HepG2 (cell line): ENCODE data around the gene GSTT2B. TPM values are rescaled to one million over a fixed set of nuclear protein-coding genes. Genes with fewer than 3 reads are reported as not detected.

ENCODE experiments used
- BCL3 ChIP-seq: sonication (generic); formaldehyde crosslinking; IDR thresholded peaks from 2 replicates; pipeline ENCODE4 v1.5.1; 2020; ENCODE audit warnings: mild to moderate bottlenecking, missing genetic modification reagents, moderate library complexity
- FOXA1 ChIP-seq, 2 experiments: fragments of 450-650 bp in 1 of 2; sonication (generic) in 1 of 2; formaldehyde crosslinking in 1 of 2; IDR thresholded peaks; 2 replicates each; pipeline versions ENCODE4 v1.4.0 to v1.6.1; 2016 to 2020; ENCODE audit warnings: missing genetic modification reagents in 1 of 2
- GLI4 ChIP-seq: sonication (generic); formaldehyde crosslinking; IDR thresholded peaks from 2 replicates; pipeline ENCODE4 v1.5.1; 2020; ENCODE audit warnings: missing genetic modification reagents, mild to moderate bottlenecking, moderate library complexity, borderline replicate concordance
- HNRNPL ChIP-seq: fragments of 200-400 bp; formaldehyde crosslinking; IDR thresholded peaks from 2 replicates; pipeline ENCODE4 v1.6.1; 2017; ENCODE audit warnings: mild to moderate bottlenecking, low read depth, low read length
- JUND ChIP-seq: sonication (generic); formaldehyde crosslinking; IDR thresholded peaks from 2 replicates; pipeline ENCODE4 v1.8.0; 2022; ENCODE audit warnings: mild to moderate bottlenecking, missing genetic modification reagents
- KLF16 ChIP-seq, 2 experiments: sonication (generic) in 1 of 2; formaldehyde crosslinking in 1 of 2; IDR thresholded peaks; 2 replicates each; pipeline versions ENCODE4 v1.6.1 to v1.8.0; 2016 to 2023; ENCODE audit warnings: missing genetic modification reagents in 2 of 2, missing compliant biosample characterization in 1 of 2
- MEF2D ChIP-seq: sonication (generic); formaldehyde crosslinking; IDR thresholded peaks from 2 replicates; pipeline ENCODE4 v1.5.1; 2020; ENCODE audit warnings: mild to moderate bottlenecking, missing genetic modification reagents
- MEIS2 ChIP-seq: sonication (generic); formaldehyde crosslinking; IDR thresholded peaks from 2 replicates; pipeline ENCODE4 v1.9.0; 2021; ENCODE audit warnings: mild to moderate bottlenecking, missing genetic modification reagents
- NFE2 ChIP-seq: sonication (generic); formaldehyde crosslinking; IDR thresholded peaks from 2 replicates; pipeline ENCODE4 v1.4.0; 2020; ENCODE audit warnings: missing genetic modification reagents
- NKX3-1 ChIP-seq: sonication (generic); formaldehyde crosslinking; IDR thresholded peaks from 2 replicates; pipeline ENCODE4 v1.5.0; 2020; ENCODE audit warnings: missing genetic modification reagents
- NR3C1 ChIP-seq: sonication (generic); formaldehyde crosslinking; IDR thresholded peaks from 2 replicates; pipeline ENCODE4 v1.4.0; 2020; ENCODE audit warnings: missing genetic modification reagents
- NRL ChIP-seq: sonication (generic); formaldehyde crosslinking; IDR thresholded peaks from 2 replicates; pipeline ENCODE4 v1.5.0; 2020; ENCODE audit warnings: missing genetic modification reagents, mild to moderate bottlenecking, moderate library complexity, borderline replicate concordance
- RBFOX2 ChIP-seq: fragments of 200-400 bp; formaldehyde crosslinking; IDR thresholded peaks from 2 replicates; pipeline ENCODE4 v1.6.1; 2017; ENCODE audit warnings: low read depth, mild to moderate bottlenecking, low read length
- RBM22 ChIP-seq: fragments of 200-400 bp; formaldehyde crosslinking; optimal IDR thresholded peaks from 2 replicates; pipeline ENCODE3; 2017; ENCODE audit warnings: mild to moderate bottlenecking, low read length, moderate library complexity
- ZBTB25 ChIP-seq: IDR thresholded peaks from 2 replicates; pipeline ENCODE4 v1.6.1; 2018; ENCODE audit warnings: missing genetic modification reagents
- ZBTB44 ChIP-seq: sonication (generic); formaldehyde crosslinking; IDR thresholded peaks from 2 replicates; pipeline ENCODE4 v1.4.0; 2020; ENCODE audit warnings: missing genetic modification reagents
- ZNF296 ChIP-seq: sonication (generic); formaldehyde crosslinking; conservative IDR thresholded peaks from 2 replicates; pipeline ENCODE4 v1.5.0; 2020; ENCODE audit warnings: mild to moderate bottlenecking, missing genetic modification reagents
- ZNF496 ChIP-seq: sonication (generic); formaldehyde crosslinking; IDR thresholded peaks from 2 replicates; pipeline ENCODE4 v1.8.1; 2023; ENCODE audit warnings: mild to moderate bottlenecking, moderate library complexity, missing genetic modification reagents; ENCODE audit not compliant: insufficient replicate concordance
- ZNF550 ChIP-seq: sonication (generic); formaldehyde crosslinking; IDR thresholded peaks from 2 replicates; pipeline ENCODE4 v1.4.0; 2020; ENCODE audit warnings: mild to moderate bottlenecking, missing genetic modification reagents, borderline replicate concordance
- ZNF7 ChIP-seq: IDR thresholded peaks from 2 replicates; pipeline ENCODE4 v1.6.1; 2016; ENCODE audit warnings: missing biosample characterization, missing genetic modification reagents
- ZNF747 ChIP-seq: sonication (generic); formaldehyde crosslinking; IDR thresholded peaks from 2 replicates; pipeline ENCODE4 v1.8.1; 2023; ENCODE audit warnings: missing genetic modification reagents, mild to moderate bottlenecking, borderline replicate concordance
- ZNF775 ChIP-seq: sonication (generic); formaldehyde crosslinking; IDR thresholded peaks from 2 replicates; pipeline ENCODE4 v1.4.0; 2020; ENCODE audit warnings: missing genetic modification reagents, mild to moderate bottlenecking, moderate library complexity, borderline replicate concordance
- ZNF782 ChIP-seq: sonication (generic); formaldehyde crosslinking; IDR thresholded peaks from 2 replicates; pipeline ENCODE4 v1.4.0; 2020; ENCODE audit warnings: missing genetic modification reagents, mild to moderate bottlenecking, borderline replicate concordance
- polyA plus RNA-seq, 8 experiments: library from polyadenylated mRNA; depleted of rRNA in 3 of 8; stranded (reverse) in 7 of 8; unstranded in 1 of 8; fragments of >200 nt; fragmentation: Illumina TruSeq in 4 of 8; extraction: Trizol in 4 of 8; gene quantifications; 2 replicates each; pipeline versions ENCODE4 v1.2.1 to v1.2.3, GENCODE V29; 2011 to 2016; ENCODE audit warnings: low read depth in 4 of 8, missing spikeins in 1 of 8, mixed read lengths in 1 of 8; ENCODE audit not compliant: insufficient read depth in 1 of 8
- total RNA-seq, 5 experiments: library from RNA; depleted of rRNA; stranded (reverse); fragments of >200 nt; fragmentation: Illumina TruSeq; extraction: Trizol; gene quantifications; 2 replicates each; pipeline ENCODE4 v1.2.3, GENCODE V29; 2016; ENCODE audit warnings: low read depth in 1 of 5
- TF ChIP-seq, protein P1 (sequence below): sonication (generic); formaldehyde crosslinking; IDR thresholded peaks from 2 replicates; pipeline ENCODE4 v1.4.0; 2020; ENCODE audit warnings: missing genetic modification reagents

Gene GSTT2B
- total and polyA plus RNA-seq, 2 of the 13 experiments (the other 11 are each of a cell fraction or from before 2014, with no cell fraction given) = 1.5 to 3.9 TPM

DNA sequence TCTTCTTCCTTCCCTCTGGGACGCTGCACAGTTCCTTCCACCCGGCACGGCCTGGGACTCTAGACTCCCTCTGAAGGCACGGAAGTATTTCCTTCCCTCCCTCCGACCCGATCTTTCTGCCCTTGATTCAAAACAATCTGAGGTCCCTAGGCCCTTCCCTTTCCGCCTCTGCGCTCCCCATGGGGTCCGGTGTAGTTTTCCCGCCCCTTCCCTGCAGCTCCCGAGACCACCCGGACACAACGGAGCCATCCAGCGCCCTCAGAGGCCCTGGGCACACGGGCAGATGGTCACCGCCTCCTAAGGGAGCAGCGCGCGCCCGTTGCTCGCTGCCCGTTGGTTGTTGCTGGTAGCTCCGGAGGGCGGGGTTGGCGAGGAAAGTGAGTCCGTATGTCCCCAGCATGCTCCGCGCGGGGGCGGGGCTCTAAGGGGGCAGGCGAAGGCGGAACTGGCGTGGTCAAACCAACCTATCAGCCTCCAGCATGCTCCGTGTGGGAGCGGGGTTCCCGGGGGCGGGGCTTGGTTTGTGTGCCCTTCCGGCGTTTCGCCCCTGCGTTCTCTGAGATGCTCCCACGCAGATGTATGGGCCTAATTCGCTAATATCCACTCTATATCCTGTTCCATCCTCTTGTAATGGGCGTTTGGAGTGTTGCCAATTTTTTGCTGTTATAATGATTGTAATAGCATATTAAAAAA lies 47.2 kb downstream of the GSTT2B start (continued):
- TF ChIP-seq HNRNPL (peak; percentile 80; the same call in 1 of the 2 replicates), MEF2D (CRISPR knock-in tag) (peak; percentile 91), ZNF775 (CRISPR knock-in tag) (no peak), GLI4 (CRISPR knock-in tag) (peak; percentile 86; the same call in 1 of the 2 replicates), ZNF550 (CRISPR knock-in tag) (no peak), RBFOX2 (peak; percentile 90), RBM22 (peak; percentile 90), NR3C1 (no peak), JUND (CRISPR knock-in tag) (0 out of 2 replicates have a peak, but pooled peaks have one; percentile 33), ZNF496 (CRISPR knock-in tag) (no peak), NKX3-1 (no peak), ZBTB25 (CRISPR knock-in tag) (no peak), ZBTB44 (CRISPR knock-in tag) (peak; percentile 67; the same call in 1 of the 2 replicates), NRL (CRISPR knock-in tag) (peak; percentile 98), BCL3 (CRISPR knock-in tag) (peak; percentile 77), ZNF7 (CRISPR knock-in tag) (no peak), ZNF747 (CRISPR knock-in tag) (peak; percentile 95), ZNF296 (CRISPR knock-in tag) (no peak), MEIS2 (CRISPR knock-in tag) (peak; percentile 80), ZNF782 (CRISPR knock-in tag) (no peak), NFE2 (CRISPR knock-in tag) (no peak), FOXA1 (IDR thresholded peaks at IDR 0.05) (no peak), FOXA1 (CRISPR knock-in tag; IDR thresholded peaks at IDR 0.05) (peak; percentile 38; the same call in 1 of the 2 replicates), KLF16 (CRISPR knock-in tag; IDR thresholded peaks at IDR 0.05) (peak in 1 of 2 experiments; percentile 44; a peak in 2 of 4 replicates)
- TF ChIP-seq, protein P1, sequence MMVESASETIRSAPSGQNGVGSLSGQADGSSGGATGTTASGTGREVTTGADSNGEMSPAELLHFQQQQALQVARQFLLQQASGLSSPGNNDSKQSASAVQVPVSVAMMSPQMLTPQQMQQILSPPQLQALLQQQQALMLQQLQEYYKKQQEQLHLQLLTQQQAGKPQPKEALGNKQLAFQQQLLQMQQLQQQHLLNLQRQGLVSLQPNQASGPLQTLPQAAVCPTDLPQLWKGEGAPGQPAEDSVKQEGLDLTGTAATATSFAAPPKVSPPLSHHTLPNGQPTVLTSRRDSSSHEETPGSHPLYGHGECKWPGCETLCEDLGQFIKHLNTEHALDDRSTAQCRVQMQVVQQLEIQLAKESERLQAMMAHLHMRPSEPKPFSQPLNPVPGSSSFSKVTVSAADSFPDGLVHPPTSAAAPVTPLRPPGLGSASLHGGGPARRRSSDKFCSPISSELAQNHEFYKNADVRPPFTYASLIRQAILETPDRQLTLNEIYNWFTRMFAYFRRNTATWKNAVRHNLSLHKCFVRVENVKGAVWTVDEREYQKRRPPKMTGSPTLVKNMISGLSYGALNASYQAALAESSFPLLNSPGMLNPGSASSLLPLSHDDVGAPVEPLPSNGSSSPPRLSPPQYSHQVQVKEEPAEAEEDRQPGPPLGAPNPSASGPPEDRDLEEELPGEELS = peak; percentile 44; the same call in 1 of the 2 replicates
